Stomach smooth muscle (tissue), 2 donors: ENCODE results near the gene WDR76.
"Not testable (repeated sequence)": the region's sequence is repeated elsewhere in the genome, so short reads cannot be mapped to it uniquely, and the experiment has no call there.

ENCODE experiments used
- H3K27ac ChIP-seq: one replicate; pipeline ENCODE4 v1.7.0; 2013; ENCODE audit warnings: mild to moderate bottlenecking, low read length, inconsistent platforms
- H3K27me3 ChIP-seq, 2 donors: one replicate each; pipeline ENCODE4 v1.7.0; 2013; ENCODE audit warnings: low read length in 2 of 2; ENCODE audit not compliant: insufficient read depth in 2 of 2, control insufficient read depth in 1 of 2
- H3K36me3 ChIP-seq, 2 donors: one replicate each; pipeline ENCODE4 v1.7.0; 2013; ENCODE audit warnings: low read length in 2 of 2; ENCODE audit not compliant: control insufficient read depth in 2 of 2, insufficient read depth in 2 of 2
- H3K4me1 ChIP-seq: one replicate; pipeline ENCODE4 v1.7.0; 2013; ENCODE audit warnings: low read length; ENCODE audit not compliant: control insufficient read depth, insufficient read depth
- H3K4me3 ChIP-seq, 2 donors: one replicate each; pipeline ENCODE4 v1.7.0; 2013; ENCODE audit warnings: low read length in 2 of 2
- H3K9ac ChIP-seq, 2 donors: one replicate each; pipeline ENCODE4 v1.7.0; 2013; ENCODE audit warnings: low read length in 2 of 2, mild to moderate bottlenecking in 1 of 2
- H3K9me3 ChIP-seq, 2 donors: one replicate each; pipeline ENCODE4 v1.7.0; 2013; ENCODE audit warnings: low read length in 2 of 2; ENCODE audit not compliant: control insufficient read depth in 2 of 2
- donor health status: healthy.
- donor health status: Pancreatic carcinoma.

Gene WDR76

DNA sequence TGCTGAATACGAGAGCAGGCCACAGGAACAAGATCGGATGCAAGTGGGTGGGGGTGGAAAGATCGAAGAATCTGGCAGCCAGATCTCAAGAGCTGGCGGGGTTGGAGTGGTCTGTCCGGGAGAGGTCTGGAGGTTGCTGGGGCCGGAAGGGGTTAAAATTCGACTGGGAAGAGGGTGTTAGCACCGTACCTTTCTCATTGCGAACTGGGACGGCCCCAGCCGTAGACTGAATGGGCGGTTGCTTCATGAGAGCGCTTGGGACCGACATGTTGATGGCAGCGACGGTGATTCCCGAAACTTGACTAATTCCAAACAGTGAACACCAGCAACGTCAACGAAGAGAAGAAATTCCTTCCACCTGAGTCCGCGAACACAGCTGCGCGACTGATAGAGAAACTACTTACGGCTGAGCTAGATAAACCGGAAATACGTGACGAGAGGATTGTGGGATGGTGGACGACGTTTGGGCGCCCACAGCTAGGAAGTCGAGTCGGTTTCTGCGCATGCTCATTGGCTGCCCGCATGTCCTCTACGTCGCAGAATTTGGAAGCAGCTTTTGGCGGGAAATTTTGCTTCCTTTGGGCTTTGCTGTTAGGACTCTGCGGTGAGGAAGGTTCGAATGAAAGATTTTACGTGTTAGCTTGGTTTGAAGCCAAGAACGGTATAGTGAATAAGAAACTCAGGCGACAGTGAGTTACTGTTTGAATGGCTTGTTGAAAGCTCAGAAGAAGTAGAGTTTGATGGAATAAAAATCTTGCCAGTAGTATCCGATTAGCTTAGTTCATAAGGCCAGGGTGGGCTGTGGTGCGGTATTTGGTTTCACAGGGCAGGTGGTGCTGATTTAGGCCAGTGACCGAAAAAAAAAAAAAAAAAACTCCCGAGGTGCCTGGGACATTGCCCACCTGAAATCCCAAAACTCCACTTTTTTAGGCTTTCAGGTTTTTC, 2.2 kb upstream of the WDR76 start, which contains the start of gene MFAP1:
MFAP1 (minus strand) TSS at position 389 of the 945 bp plus-strand sequence; CDS start at position 268, 121 bp downstream.
- peak within 1 kb of the TSS; percentile 97 to 98 for H3K4me3 ChIP-seq
- peaks cover 15% of the 10 kb centered on the region for H3K4me1 ChIP-seq
- H3K27ac ChIP-seq, result peak within 1 kb of the TSS; percentile 90
- H3K9ac ChIP-seq, result peak within 1 kb of the TSS; percentile 96 to 98
- H3K9me3 ChIP-seq, result no peaks in the 10 kb centered on the region
- no peaks in the 10 kb centered on the region for H3K36me3 ChIP-seq
- no peaks in the 10 kb centered on the region for H3K27me3 ChIP-seq

DNA sequence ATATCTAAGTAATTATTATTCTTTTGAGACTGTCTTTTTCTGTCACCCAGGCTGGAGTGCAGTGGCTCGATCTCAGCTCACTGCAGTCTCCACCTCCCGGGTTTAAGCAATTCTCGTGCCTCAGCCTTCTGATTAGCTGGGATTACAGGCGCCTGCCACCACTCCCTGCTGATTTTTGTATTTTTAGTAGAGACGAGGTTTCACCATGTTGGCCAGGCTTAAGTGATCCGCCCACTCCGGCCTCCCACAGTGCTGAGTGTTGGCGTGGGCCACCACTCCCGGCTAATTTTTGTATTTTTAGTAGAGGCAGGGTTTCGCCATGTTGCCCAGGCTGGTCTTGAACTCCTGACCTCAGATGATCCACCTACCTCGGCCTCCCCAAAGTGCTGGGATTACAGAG, 1.5 kb upstream of the WDR76 start:
- peaks cover 15% of the 10 kb centered on the region for H3K4me1 ChIP-seq
- H3K9ac ChIP-seq, H3K27ac ChIP-seq, H3K4me3 ChIP-seq, H3K27me3 ChIP-seq, H3K36me3 ChIP-seq, H3K9me3 ChIP-seq: not testable (repeated sequence)

DNA sequence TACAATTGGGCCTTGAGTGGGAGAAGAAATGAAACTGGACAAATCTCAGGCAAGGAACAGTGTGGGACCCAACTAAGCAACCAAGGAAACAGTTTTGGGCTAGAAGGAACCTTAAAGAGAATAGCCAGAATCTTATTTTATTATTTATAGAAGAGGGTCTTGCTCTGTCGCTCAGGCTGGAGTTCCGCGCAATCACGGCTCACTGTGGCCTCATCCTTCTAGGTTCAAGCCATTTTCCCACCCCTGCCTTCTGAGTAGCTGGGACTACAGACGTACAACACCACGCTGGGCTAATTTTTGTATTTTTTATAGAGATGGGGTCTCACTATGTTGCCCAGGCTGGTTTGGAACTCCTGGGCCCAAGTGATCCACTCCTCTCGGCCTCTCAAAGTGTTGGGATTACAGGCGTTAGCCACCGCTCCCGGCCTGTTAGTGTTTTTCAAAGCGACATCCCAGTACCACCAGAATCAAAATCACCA, 734 bp upstream of the WDR76 start:
- Histone ChIP-seq H3K9me3 (no peaks in the 10 kb centered on the region), H3K36me3 (no peaks in the 10 kb centered on the region), H3K4me1 (peaks cover 15% of the 10 kb centered on the region), H3K27me3 (no peaks in the 10 kb centered on the region), H3K27ac (no peak overlapping the region), H3K9ac (peak overlapping the region in 1 of 2 donors; percentile 66), H3K4me3 (peak overlapping the region in 1 of 2 donors; percentile 80)

DNA sequence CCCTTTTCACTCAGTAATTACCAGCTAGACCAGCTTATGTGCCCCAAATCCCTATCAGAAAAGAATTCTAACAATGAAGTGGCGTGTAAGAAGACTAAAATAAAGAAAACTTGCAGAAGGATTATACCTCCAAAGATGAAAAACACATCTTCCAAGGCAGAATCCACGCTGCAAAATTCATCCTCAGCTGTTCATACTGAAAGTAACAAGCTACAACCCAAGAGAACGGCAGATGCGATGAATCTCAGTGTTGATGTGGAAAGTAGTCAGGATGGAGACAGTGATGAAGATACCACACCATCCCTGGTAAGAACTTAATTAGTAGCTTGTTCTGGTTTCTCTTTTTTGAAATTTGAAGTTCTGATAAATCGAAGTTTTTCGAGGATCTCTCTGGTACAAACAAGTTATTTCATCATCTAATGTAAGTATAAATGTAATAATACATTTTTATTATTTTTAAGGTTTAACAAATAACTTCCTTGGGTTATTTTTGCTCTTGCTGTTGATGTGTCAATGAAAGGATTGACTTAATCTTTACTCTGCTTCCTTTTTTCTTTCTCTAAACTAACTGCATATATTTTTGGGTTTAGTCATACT, 1.4 kb downstream of the WDR76 start:
- no peak overlapping the region for H3K27ac ChIP-seq

DNA sequence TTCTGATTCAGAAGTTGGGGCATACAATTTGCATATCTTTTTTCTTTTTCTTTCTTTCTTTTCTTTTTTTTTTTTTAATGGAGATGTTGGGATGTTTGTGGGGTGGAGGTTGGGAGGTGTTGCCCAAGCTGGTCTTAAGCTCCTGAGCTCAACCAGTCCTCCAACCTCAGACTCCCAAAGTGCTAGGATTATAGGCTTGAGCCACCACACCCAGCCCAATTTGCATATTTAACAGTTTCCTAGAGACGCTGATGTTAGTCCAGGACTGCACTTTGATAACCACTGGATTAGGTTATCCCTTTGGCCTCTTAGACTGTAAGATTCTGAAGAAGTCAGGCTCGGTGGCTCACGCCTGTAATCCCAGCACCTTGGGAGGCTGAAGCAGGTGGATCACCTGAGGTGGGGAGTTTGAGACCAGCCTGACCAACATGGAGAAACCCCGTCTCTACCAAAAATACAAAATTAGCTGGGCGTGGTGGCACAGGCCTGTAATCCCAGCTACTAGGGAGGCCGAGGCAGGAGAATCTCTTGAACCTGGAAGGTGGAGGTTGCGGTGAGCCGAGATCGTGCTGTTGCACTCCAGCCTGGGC, 3.2 kb downstream of the WDR76 start:
- not testable (repeated sequence) for H3K27ac ChIP-seq, H3K9ac ChIP-seq, H3K9me3 ChIP-seq, H3K4me3 ChIP-seq, H3K4me1 ChIP-seq, H3K27me3 ChIP-seq, H3K36me3 ChIP-seq

More for the DNA sequence above, 1.4 kb downstream of the WDR76 start:
- no peaks in the 10 kb centered on the region for H3K9me3 ChIP-seq
- H3K27me3 ChIP-seq, result no peaks in the 10 kb centered on the region
- no peaks in the 10 kb centered on the region for H3K36me3 ChIP-seq
- H3K9ac ChIP-seq, result peak overlapping the region in 1 of 2 donors; percentile 0
- peaks cover 12% of the 10 kb centered on the region for H3K4me1 ChIP-seq
- H3K4me3 ChIP-seq, result no peak overlapping the region

DNA sequence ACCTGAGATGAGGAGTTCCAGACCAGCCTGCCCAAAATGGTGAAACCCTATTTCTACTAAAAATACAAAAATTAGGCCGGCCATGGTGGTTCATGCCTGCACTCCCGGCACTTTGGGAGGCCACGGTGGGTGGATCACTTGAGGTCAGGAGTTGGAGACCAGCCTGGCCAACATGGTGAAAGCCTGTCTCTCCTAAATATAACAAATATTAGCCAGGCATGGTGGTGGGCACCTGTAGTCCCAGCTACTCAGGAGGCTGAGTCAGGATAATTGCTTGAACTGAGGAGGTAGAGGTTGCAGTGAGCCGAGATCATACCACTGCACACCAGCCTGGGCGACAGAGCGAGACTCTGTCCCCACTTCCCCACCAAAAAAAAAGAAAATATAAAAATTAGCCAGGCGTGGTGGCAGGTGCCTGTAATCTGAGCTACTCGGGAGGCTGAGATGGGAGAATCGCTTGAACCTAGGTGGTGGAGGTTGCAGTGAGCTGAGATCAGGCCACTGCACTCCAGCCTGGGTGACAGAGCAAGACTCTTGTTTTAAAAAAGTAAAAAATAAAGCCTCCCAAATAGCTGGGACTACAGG, 4.0 kb downstream of the WDR76 start:
- not testable (repeated sequence) for H3K4me1 ChIP-seq, H3K4me3 ChIP-seq, H3K27me3 ChIP-seq, H3K9ac ChIP-seq, H3K9me3 ChIP-seq, H3K36me3 ChIP-seq, H3K27ac ChIP-seq

DNA sequence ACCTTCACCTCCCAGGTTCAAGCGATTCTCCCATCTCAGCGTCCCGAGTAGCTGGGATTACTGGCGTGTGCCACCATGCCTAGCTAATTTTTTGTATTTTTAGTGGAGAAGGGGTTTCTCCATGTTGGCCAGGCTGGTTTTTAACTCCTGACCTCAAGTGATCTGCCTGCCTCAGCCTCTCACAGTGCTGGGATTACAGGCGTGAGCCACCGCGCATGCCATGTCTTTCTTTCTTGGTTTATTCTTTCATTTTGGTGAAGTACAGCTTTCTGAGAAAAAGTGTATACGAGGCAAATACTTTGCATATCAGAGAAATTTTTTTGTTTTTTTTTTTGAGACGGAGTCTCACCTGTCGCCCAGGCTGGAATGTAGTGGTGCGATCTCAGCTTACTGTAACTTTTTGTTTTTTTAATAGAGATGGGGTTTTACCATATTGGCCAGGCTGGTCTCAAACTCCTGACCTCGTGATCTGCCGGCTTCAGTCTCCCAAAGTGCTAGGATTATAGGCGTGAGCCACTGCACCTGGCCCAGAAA, 4.8 kb downstream of the WDR76 start:
- not testable (repeated sequence) for H3K27ac ChIP-seq, H3K27me3 ChIP-seq, H3K4me1 ChIP-seq, H3K9me3 ChIP-seq, H3K4me3 ChIP-seq, H3K9ac ChIP-seq, H3K36me3 ChIP-seq

DNA sequence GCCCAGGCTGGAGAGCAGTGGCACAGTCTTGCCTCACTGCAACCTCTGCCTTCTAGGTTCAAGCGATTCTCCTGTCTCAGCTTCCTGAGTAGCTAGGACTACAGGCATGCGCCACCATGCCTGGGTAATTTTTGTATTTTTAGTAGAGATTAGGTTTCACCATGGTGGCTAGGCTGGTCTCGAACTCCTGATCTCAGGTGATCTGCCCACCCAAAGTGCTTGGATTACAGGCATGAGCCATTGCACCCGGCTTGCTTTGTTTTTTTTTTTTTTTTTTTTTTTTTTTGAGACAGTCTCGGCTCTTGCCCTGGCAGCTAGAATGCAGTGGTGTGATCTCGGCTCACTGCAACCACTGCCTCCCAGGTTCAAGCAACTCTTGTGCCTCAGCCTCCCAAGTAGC, 5.7 kb downstream of the WDR76 start:
- not testable (repeated sequence) for H3K4me1 ChIP-seq, H3K27me3 ChIP-seq, H3K4me3 ChIP-seq, H3K27ac ChIP-seq, H3K9me3 ChIP-seq, H3K36me3 ChIP-seq, H3K9ac ChIP-seq

DNA sequence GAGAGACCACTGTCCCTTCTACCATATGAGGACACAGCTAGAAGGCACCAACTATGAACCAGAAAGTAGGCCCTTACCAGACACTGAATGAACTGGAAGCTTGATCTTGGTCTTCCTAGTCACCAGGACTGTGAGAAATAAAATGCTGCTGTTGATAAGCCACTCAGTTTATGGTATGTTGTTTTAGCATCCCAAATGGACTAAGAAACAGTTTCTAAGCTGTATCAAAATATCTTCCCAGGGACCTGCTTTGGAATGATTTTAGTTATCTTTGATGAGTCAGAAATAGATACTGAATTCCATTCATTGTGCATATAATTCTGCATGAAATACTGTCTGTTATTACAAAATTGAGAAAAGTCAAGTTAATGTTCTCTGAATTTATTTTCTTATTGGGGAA, 18.6 kb downstream of the WDR76 start:
- Histone ChIP-seq H3K9me3 (no peaks in the 10 kb centered on the region), H3K27me3 (no peaks in the 10 kb centered on the region), H3K36me3 (peaks cover 0 to 7% of the 10 kb centered on the region in 2 donors), H3K27ac (no peak overlapping the region), H3K4me3 (no peak overlapping the region), H3K9ac (no peak overlapping the region), H3K4me1 (no peaks in the 10 kb centered on the region)

DNA sequence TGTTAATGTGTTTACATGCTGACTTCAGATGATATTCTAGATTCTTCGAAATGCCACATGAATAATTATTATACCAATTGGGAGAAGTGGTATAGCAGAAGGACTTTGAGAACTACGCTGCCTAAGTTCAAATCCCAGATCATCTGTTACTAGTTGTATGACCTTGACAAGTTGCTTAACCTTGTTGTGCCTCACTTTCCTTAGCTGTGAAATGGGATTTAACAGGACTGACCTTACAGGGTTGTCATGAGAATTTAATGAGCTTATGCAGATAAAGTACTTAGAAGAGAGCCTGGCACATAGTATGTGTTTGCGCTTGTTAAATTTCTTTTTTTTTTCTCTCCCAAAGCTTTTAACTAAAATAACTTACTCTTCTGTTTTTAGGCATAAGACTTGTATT, 24.4 kb downstream of the WDR76 start:
- no peaks in the 10 kb centered on the region for H3K9me3 ChIP-seq
- H3K36me3 ChIP-seq, result peaks cover 5 to 6% of the 10 kb centered on the region in 2 donors
- no peak overlapping the region for H3K27ac ChIP-seq
- H3K4me1 ChIP-seq, result no peaks in the 10 kb centered on the region
- H3K9ac ChIP-seq, result no peak overlapping the region
- no peak overlapping the region for H3K4me3 ChIP-seq
- H3K27me3 ChIP-seq, result no peaks in the 10 kb centered on the region
